Measurements from ENCODE around the gene DSCAML1.

DSCAML1 gene

GRCh38 chr11:117475716-117476530 lies 321.1 kb downstream of the DSCAML1 start:
- no peaks in the 10 kb centered on the region for H3K9me3 ChIP-seq
- TF ChIP-seq CTCF (IDR thresholded peaks at IDR 0.05; ENCODE audit: low read depth, low read length) = no peak
- no peak for DNase-seq
- no peaks in the 10 kb centered on the region for H3K36me3 ChIP-seq
- H3K4me3 ChIP-seq (ENCODE audit: low read depth, low read length) = no peak overlapping the region
- peaks cover 14% of the 10 kb centered on the region for H3K4me1 ChIP-seq
- H3K27me3 ChIP-seq = no peaks in the 10 kb centered on the region

- no peaks in the 10 kb centered on the region for H3K36me3 ChIP-seq
- peaks cover 18% of the 10 kb centered on the region for H3K4me1 ChIP-seq
- H3K9me3 ChIP-seq = no peaks in the 10 kb centered on the region
- no peak overlapping the region for H3K4me3 ChIP-seq (ENCODE audit: low read depth, low read length)
- TF ChIP-seq CTCF (IDR thresholded peaks at IDR 0.05; ENCODE audit: low read depth, low read length) = no peak
- no peak for DNase-seq
- no peaks in the 10 kb centered on the region for H3K27me3 ChIP-seq
Measured at GRCh38 chr11:117473481-117474091, 323.4 kb downstream of the DSCAML1 start.

- no peaks in the 10 kb centered on the region for H3K9me3 ChIP-seq
- no peaks in the 10 kb centered on the region for H3K27me3 ChIP-seq
- no peak for DNase-seq
- H3K36me3 ChIP-seq = no peaks in the 10 kb centered on the region
- TF ChIP-seq CTCF (IDR thresholded peaks at IDR 0.05; ENCODE audit: low read depth, low read length) = no peak
- peaks cover 13% of the 10 kb centered on the region for H3K4me1 ChIP-seq
- H3K4me3 ChIP-seq (ENCODE audit: low read depth, low read length) = no peak overlapping the region
Measured at GRCh38 chr11:117471776-117472175, 325.2 kb downstream of the DSCAML1 start.

GRCh38 chr11:117470576-117470975 lies 326.4 kb downstream of the DSCAML1 start:
- no peak for DNase-seq
- Histone ChIP-seq H3K4me3 (ENCODE audit: low read depth, low read length) (no peak overlapping the region), H3K36me3 (no peaks in the 10 kb centered on the region), H3K27me3 (no peaks in the 10 kb centered on the region), H3K4me1 (peaks cover 11% of the 10 kb centered on the region), H3K9me3 (no peaks in the 10 kb centered on the region)
- no peak for TF ChIP-seq CTCF (IDR thresholded peaks at IDR 0.05; ENCODE audit: low read depth, low read length)

GRCh38 chr11:117468888-117469287 lies 328.1 kb downstream of the DSCAML1 start:
- H3K4me1 ChIP-seq = peaks cover 11% of the 10 kb centered on the region
- DNase-seq = no peak
- H3K9me3 ChIP-seq = no peaks in the 10 kb centered on the region
- no peaks in the 10 kb centered on the region for H3K36me3 ChIP-seq
- no peak overlapping the region for H3K4me3 ChIP-seq (ENCODE audit: low read depth, low read length)
- TF ChIP-seq CTCF (IDR thresholded peaks at IDR 0.05; ENCODE audit: low read depth, low read length) = peak; percentile 37
- no peaks in the 10 kb centered on the region for H3K27me3 ChIP-seq

GRCh38 chr11:117467770-117468169 lies 329.2 kb downstream of the DSCAML1 start:
- Histone ChIP-seq H3K9me3 (no peaks in the 10 kb centered on the region), H3K27me3 (no peaks in the 10 kb centered on the region), H3K36me3 (no peaks in the 10 kb centered on the region), H3K4me3 (ENCODE audit: low read depth, low read length) (no peak overlapping the region), H3K4me1 (peaks cover 11% of the 10 kb centered on the region)
- DNase-seq = no peak
- TF ChIP-seq CTCF (IDR thresholded peaks at IDR 0.05; ENCODE audit: low read depth, low read length) = no peak
